ENCODE measurements around the gene PANX3.
A peak's percentile ranks its signal among the peaks of the same experiment; 100 is the strongest.
"Not testable (repeated sequence)": the region's sequence is repeated elsewhere in the genome, so short reads cannot be mapped to it uniquely, and the experiment has no call there.

PANX3 gene

GRCh38 chr11:124611064-124611463 lies at the start of gene PANX3:
Gene PANX3, plus strand, starts transcription at chr11:124611428. Its CDS starts 129 bp downstream, at chr11:124611557.
- no peak for DNase-seq (ENCODE audit: low spot score)

- DNase-seq (ENCODE audit: low spot score) = no peak
Measured at GRCh38 chr11:124569697-124570096, 41.5 kb upstream of the PANX3 start, which contains the start of gene OR8A1. Gene OR8A1, plus strand, starts transcription at chr11:124569997. Its CDS starts 123 bp downstream, at chr11:124570120.

GRCh38 chr11:124570160-124570559 lies 41.1 kb upstream of the PANX3 start:
- DNase-seq (ENCODE audit: low spot score) = no peak

GRCh38 chr11:124577716-124578427 lies 33.4 kb upstream of the PANX3 start:
- no peak for DNase-seq (ENCODE audit: low spot score)

- DNase-seq (ENCODE audit: low spot score) = no peak
Measured at GRCh38 chr11:124578761-124579160, 32.5 kb upstream of the PANX3 start.

- DNase-seq (ENCODE audit: low spot score) = no peak
Measured at GRCh38 chr11:124581817-124582216, 29.4 kb upstream of the PANX3 start.

GRCh38 chr11:124582565-124582964 lies 28.7 kb upstream of the PANX3 start:
- DNase-seq (ENCODE audit: low spot score) = no peak

- DNase-seq (ENCODE audit: low spot score) = no peak
Measured at GRCh38 chr11:124583781-124584180, 27.4 kb upstream of the PANX3 start.

GRCh38 chr11:124584681-124585372 lies 26.4 kb upstream of the PANX3 start:
- DNase-seq (ENCODE audit: low spot score) = no peak

GRCh38 chr11:124586238-124586860 lies 24.9 kb upstream of the PANX3 start:
- peak; percentile 34 for DNase-seq (ENCODE audit: low spot score)

GRCh38 chr11:124591430-124591829 lies 19.8 kb upstream of the PANX3 start:
- DNase-seq (ENCODE audit: low spot score) = no peak

GRCh38 chr11:124592627-124593026 lies 18.6 kb upstream of the PANX3 start:
- no peak for DNase-seq (ENCODE audit: low spot score)

GRCh38 chr11:124595302-124595701 lies 15.9 kb upstream of the PANX3 start:
- no peak for DNase-seq (ENCODE audit: low spot score)

- no peak for DNase-seq (ENCODE audit: low spot score)
Measured at GRCh38 chr11:124597626-124598025, 13.6 kb upstream of the PANX3 start.

GRCh38 chr11:124600621-124601320 lies 10.5 kb upstream of the PANX3 start:
- DNase-seq (ENCODE audit: low spot score) = no peak

- no peak for DNase-seq (ENCODE audit: low spot score)
Measured at GRCh38 chr11:124602193-124602592, 9.0 kb upstream of the PANX3 start.

GRCh38 chr11:124602723-124603122 lies 8.5 kb upstream of the PANX3 start:
- DNase-seq (ENCODE audit: low spot score) = not testable (repeated sequence)

GRCh38 chr11:124605719-124606118 lies 5.5 kb upstream of the PANX3 start:
- DNase-seq (ENCODE audit: low spot score) = no peak

GRCh38 chr11:124608147-124608546 lies 3.1 kb upstream of the PANX3 start:
- DNase-seq (ENCODE audit: low spot score) = no peak

GRCh38 chr11:124610295-124610694 lies 933 bp upstream of the PANX3 start:
- DNase-seq (ENCODE audit: low spot score) = no peak

- DNase-seq (ENCODE audit: low spot score) = peak; percentile 23
Measured at GRCh38 chr11:124612045-124612444, 817 bp downstream of the PANX3 start.

- DNase-seq (ENCODE audit: low spot score) = no peak
Measured at GRCh38 chr11:124612567-124613246, 1.5 kb downstream of the PANX3 start.

Measured in activated CD4-positive, alpha-beta T cell treated with anti-CD3 and anti-CD28 coated beads, Interleukin-2, Interleukin-4, amounts not matched to agents 100 ng/mL and 50 ng/mL, durations not matched to agents 16 hours and 8 hours (primary cell).